HG03045 (cell line): ENCODE results near the gene ENAH.

ENCODE experiments used
- ATAC-seq: cut with Tn5 transposase; IDR thresholded peaks from one replicate; pipeline ENCODE4 v1.9.1; 2021; ENCODE audit warnings: mild to moderate bottlenecking, moderate library complexity; ENCODE audit not compliant: unreplicated experiment

ENAH gene

GRCh38 chr1:225504776-225505175 lies 148.1 kb downstream of the ENAH start:
- no peak for ATAC-seq

DNA sequence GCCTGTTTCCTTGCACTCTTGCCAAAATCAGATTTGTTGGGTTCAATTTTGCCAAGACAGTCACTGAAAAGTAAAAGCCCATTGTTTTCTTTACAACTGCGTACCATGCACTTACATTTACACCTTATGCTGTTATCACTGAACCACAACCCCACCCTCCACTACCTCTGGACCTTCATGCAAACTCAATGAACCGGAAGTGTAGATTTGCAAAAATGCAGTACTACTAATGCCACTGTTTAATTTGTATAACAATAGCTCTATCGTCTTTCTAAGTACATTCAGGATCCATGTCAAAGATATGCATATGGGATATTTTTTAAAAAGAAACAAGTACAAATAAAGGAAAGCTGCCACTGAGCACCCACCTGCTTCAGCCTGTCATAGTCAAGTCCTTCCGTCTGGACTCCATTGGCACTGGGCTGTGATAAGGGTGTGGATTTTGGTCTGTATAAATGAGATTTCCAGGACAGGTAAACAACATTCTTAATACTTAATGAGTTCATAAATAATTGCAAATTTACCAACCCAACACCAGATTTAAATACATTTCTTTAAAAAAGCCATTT lies 152.2 kb downstream of the ENAH start:
- no peak for ATAC-seq

DNA sequence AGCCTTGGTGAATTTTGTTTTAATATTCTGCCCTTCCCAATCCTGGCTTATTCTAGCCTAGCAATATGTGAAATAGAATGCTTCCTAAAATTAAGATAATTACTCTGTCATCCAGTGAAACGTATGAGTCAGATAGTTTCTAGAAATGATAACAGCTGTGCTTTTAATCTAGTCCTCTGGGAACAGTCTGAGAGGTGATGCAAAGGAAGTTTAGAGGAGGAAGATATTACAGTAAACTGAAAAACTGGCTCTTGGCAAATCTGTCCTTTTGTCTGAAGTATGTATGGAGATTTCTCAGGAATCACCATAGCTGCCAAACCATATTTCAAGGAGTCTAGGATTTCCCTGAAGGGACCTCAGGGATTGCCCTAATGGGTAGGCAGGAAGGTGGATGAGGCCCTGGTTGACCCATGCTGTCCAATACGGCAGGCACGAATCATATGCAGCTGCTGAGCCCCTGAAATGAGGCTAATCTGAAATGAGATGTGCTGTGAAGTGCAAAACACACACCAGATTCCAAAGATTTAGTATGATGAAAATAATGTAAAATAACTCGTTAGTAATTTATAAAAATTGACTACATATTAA lies 154.3 kb downstream of the ENAH start:
- no peak for ATAC-seq

DNA sequence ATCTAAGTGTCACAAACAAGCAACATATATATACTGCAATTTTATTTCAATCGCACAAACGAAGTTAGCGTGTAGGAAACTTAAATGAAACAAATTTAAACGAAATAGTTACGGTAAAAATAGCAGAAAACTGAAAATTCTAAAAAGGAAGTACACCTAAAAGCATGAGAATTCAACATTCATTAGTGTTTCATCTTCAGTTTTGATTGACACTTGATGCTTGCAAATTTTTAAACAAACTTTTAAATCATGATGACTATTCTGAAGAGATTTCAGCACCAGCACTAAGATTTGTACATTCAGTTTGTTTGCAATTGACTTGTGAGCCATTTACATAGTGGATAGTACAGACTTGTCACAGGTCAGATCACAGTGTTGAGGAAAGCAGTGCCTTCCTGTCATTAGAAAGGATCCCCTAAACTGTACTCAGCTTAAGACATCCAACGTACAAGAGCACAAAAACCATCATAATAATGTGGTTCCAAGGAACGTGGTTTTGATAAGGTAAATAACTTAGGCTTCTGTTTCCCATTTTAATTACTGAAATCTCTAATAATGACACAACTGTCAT lies 158.0 kb downstream of the ENAH start:
- ATAC-seq = no peak

GRCh38 chr1:225493591-225494246 lies 159.2 kb downstream of the ENAH start:
- ATAC-seq = no peak

GRCh38 chr1:225488676-225489075 lies 164.2 kb downstream of the ENAH start:
- no peak for ATAC-seq

DNA sequence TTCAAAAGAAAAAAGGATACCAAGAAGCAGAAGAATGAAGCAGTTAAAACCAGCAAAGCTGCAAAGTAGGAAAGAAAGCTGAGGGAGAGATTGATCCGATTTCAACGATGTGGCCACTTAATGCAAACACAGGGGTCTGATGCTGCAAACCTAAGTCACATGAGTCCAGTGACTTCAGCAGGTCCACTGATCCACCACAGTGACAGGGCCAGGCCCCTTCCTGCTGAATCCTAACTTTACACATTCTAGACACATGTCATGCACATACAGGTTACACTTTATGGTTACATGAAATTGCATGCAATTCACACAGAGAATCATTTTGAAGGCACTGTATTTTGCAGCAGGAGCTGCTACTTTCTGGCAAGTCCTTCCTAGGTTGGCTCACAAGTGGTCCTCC lies 166.1 kb downstream of the ENAH start:
- no peak for ATAC-seq

DNA sequence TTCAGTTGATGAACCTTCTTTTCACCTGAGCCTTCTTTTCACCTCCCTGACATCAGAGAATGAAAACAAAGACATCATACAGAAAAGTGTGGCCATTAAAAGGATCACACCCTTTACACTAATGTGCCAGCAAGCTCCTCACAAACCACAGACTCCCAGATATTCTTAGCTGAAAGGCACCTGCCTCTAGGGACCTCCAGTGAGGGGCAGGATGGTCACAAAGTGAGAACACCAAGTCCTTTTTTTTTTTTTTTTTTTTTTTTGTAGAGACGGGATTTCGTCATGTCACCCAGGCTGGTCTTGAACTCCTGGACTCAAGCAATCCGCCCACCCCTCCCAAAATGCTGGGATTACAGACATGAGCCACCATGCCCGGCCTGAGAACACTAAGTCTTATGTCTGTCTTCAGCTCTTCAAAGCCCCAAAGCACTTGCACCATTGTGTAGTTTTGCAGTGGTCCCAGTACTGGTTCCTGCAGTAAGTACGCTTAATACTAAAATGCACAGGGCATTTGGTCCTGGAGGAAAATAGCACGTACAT lies 166.9 kb downstream of the ENAH start:
- ATAC-seq = no peak

GRCh38 chr1:225485226-225485625 lies 167.7 kb downstream of the ENAH start:
- ATAC-seq = no peak

DNA sequence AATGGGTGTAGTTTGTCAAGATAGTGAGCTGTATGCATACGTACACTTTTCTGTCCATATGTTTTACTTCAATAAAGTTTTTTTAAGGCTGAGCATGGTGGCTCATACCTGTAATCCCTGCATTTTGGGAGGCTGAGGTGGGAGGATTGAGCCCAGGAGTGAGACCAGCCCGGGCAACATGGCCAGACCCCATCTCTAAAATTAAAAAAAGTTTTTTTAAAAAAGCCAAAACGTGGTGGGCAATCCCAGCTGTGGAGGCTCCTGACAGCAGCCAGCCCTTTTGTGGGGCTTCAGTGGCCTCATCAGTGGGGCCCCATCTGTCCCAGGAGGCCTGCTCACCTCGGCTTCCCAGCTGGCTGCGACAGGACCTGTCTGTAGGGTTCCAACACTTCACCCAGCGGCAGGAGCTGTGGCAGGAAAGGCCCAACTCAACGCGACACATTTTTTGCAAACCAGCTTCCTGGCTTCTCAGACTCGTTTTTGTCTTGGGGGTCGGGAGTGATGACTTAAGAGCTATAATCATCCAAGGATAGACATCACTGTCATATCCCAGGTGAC lies 168.2 kb downstream of the ENAH start:
- no peak for ATAC-seq

DNA sequence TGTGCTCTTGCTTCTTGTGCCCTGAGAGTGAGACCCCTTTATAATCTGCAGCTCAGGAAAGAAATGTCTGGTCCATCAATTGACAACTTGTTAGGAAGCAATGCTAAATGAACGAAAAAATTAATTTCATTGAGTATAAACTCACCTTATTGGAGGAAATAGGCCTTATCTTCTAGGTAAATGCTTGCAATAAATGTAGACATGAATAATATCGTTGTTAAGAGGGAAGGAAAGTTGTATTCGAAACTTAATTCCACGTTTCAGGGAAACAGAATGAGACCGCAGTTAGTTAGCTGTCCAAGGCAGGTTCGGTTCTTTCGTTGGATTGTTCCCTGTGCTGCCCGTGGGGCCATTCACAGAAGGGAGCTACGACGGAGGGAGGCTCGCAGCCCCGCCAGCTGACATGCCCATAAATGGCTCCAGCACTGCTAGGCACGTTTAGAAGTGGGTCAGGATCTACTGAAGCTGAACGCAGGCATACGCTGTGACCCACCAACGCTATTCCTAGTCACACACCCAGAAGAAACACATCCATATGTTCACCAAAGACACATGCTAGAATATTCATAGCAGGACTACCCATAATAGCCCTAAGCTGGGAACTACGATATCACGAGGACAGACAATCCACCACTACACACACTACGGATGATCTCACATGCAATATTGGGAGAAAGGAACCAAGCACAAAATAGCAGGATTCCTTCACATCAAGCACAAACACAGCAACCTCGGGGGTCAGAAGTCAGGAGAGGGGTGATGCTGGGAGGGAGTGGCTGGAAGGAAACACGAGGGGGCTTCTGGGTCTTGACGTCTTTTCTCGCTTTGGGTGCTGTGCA lies 168.9 kb downstream of the ENAH start:
- no peak for ATAC-seq

DNA sequence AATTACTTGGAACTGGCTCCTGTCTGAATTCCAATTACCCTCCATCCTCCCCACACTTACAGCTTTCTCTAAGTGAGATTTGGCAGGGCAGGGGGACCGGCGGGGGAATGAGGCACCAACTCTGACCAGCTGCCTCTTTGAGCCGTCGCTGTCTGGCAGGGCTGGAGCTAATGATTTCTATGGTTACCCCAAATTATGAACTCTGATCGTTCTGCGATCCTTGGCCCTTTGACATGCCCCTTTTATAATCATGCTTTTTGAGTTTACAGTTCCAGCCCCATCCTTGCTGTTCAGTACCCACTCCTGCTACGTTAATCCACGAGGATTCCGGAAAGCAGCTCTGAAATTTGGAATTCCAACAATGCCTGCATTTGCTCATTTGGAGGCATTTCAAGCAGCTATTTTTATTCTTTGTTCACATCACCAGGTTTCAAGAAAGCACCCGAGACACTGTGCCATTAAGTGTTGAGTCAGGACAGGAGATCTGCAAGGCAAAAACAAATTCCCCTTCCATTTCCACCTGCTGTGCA lies 170.4 kb downstream of the ENAH start:
- no peak for ATAC-seq

DNA sequence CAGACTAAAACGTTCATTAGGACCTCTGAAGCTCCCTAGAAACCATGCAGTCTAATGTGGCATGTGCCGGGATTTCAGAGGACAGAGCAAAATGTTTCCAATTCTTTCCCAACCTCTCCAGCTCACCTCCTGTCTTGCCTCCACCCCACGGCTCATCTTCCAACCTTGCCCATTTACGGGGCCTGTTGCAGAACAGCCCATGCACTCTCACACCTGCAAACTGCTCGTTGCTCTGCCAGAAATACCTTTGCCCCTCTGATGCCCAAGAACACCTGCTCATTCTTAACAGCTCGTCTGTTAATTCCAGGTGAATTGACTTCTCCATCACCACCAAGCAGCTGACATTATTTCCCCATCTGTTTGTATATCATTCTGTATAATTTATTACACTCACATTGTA lies 171.2 kb downstream of the ENAH start:
- no peak for ATAC-seq

GRCh38 chr1:225480825-225481434 lies 172.0 kb downstream of the ENAH start:
- ATAC-seq = peak; percentile 69

GRCh38 chr1:225479996-225480720 lies 172.8 kb downstream of the ENAH start:
- ATAC-seq = no peak

DNA sequence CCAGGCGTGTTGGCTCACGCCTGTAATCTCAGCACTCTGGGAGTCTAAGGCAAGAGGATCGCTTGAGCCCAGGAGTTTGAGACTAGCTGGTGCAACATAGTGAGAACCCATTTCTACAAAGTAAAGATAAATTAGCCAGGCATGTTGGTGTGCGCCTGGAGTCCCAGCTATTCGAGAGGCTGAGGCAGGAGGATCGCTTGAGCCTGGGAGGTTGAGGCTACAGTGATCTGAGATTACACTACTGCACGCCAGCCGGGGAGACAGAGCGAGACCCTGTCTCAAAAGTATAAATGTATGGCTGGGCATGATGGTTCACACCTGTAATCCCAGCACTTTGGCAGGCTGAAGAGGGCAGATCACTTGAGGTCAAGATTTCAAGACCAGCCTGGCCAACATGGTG lies 173.6 kb downstream of the ENAH start:
- ATAC-seq = no peak

GRCh38 chr1:225477296-225477911 lies 175.5 kb downstream of the ENAH start:
- ATAC-seq = no peak

GRCh38 chr1:225476538-225476988 lies 176.4 kb downstream of the ENAH start:
- ATAC-seq = no peak

GRCh38 chr1:225476100-225476511 lies 176.8 kb downstream of the ENAH start:
- no peak for ATAC-seq
